GM19372 (cell line): ENCODE results near the gene GOLM1.
"Not testable (repeated sequence)": the region's sequence is repeated elsewhere in the genome, so short reads cannot be mapped to it uniquely, and the experiment has no call there.

Experiments
- ATAC-seq: cut with Tn5 transposase; IDR thresholded peaks from one replicate; pipeline ENCODE4 v1.9.1; 2021; ENCODE audit warnings: mild to moderate bottlenecking, low read depth, moderate library complexity; ENCODE audit not compliant: unreplicated experiment

Gene GOLM1

DNA sequence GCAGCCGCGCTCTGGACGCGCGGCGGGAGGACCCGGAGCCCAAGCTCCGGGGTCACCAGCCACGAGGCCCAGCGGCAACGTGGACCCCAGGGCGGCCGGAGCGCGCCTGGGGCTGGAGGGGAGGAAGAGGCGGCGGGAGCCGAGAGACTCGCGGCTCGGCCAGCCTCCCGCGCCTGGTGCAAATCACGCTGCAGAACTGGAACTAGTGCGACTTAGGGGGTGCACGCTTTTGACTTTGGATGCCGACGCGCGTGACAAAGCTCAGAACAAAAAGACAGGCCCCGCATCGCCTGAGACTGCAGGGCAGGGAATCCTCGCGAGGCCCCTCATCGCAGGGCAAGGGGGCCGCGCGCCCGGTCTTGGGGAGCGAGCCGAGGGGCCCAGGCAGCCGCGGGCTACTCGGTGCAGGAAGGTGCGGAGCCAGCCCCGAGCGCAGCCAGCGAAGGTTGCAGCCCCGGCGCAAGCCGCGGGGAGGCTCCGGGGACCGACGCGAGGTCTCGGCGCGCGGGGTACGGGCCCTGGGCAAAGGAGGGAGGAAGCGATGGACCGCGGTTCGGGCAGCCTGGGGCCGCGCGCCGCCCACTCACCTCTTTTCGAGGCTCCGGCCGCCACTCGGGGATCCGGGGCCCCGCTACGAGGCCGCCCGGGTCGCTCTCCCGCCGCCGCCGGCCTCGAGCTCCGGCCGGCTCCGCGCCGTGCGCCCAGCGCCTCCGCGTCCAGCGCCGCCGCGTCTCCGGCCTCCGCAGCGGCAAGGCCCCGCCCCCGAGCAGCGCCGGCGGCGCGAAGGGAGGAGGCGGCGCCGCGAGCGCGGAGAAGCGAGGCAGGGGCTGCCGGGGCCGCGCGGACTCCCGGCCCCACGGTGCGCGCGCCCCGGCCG, at the start of gene GOLM1:
GOLM1 (minus strand) TSS at position 735 of the 877 bp plus-strand sequence. CDS start 20,238 bp downstream, outside the sequence.
- ATAC-seq: peak; percentile 74

GRCh38 chr9:86146671-86147070, 47.3 kb upstream of the GOLM1 start:
- not testable (repeated sequence) for ATAC-seq

- not testable (repeated sequence) for ATAC-seq
Measured at GRCh38 chr9:86145960-86146359, 46.6 kb upstream of the GOLM1 start.

DNA sequence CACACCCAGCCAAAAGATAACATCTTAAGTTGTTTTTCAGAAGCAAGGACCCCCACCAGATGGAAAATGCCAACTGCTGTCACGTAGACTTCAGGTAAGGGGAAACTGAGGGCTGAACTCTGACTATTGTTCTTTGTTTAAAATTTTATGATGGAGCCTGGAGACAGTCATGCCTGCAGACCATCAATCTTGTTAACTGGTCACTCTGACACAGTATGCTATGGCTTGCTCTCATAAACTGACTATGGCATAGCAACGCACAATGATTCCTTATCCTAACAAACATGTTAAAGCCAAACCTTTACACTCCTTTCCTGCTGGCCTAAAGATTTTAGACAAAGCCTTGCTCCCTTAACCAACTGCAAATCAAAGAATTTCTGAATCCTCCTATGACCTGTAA, 43.6 kb upstream of the GOLM1 start:
- ATAC-seq: no peak

GRCh38 chr9:86141843-86142242, 42.5 kb upstream of the GOLM1 start:
- no peak for ATAC-seq

GRCh38 chr9:86135371-86135770, 36.0 kb upstream of the GOLM1 start:
- ATAC-seq: no peak

- no peak for ATAC-seq
Measured at GRCh38 chr9:86134361-86134760, 35.0 kb upstream of the GOLM1 start.

DNA sequence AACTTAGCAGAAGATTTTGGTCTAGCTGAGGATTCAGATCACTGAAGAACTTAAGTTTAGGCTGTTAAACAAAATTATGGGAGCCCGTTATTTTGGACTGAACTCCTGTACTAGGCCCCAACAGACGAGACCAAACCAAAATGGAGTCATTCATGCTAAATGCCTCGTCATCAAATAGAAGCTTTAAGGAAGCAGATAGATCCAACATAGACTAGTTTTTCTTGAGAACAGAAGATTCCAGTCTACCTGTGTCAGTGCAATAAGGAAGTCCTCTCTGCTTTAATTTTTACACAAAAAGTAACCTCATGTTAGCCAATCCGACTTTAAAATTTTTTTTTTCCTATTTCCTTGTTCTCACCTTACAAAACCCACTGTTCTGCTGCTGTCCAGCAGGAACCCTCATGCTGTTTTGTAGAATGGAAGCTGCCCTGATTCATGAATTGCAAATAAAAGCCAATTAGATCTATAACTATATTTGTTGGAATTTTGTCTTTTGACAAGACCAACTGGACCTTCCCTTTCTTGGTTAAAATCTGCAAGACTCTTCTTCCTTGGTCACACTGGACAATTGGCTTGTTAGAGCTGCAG, 29.0 kb upstream of the GOLM1 start:
- no peak for ATAC-seq

- no peak for ATAC-seq
Measured at GRCh38 chr9:86126998-86127972, 27.9 kb upstream of the GOLM1 start.

DNA sequence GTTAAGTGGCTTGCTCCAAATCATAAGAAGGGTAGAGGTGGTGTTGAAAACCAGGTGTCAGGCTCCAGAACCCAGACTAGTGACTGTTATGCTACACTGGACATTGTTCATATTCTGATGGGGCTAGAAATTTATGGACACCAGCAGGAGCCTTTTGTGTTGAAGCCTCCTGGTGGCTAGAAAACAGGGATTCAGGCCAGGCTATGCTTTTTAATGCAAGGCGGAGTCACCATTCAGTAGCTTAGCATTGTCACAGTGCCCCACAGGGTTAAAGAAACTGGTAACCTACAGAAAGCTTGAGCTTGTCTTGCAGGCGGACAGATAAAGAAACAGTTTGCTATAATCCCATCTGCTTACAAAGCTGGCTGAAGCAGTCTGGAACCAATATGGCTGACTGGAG, 23.0 kb upstream of the GOLM1 start:
- ATAC-seq: no peak

- no peak for ATAC-seq
Measured at GRCh38 chr9:86119457-86119856, 20.1 kb upstream of the GOLM1 start.

DNA sequence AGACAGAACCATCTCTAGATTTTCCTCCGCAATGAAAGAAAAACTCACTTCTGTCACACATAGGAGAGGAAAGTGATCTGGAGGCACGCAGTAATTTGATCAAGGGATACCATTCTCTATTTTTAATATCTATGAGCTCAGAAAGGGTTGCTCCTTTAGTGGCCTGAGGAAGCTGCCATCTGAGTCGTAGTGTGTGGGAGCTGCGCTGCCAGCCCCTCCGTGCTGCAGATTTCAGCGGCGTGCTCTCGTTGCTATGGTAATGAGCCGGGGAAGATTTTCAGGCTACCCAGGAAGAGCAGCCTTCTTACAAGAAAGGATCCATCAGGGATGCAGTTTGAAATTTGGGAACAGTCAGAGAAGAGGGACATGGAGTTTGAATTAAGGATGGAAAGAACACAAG, 17.1 kb upstream of the GOLM1 start:
- ATAC-seq: no peak

DNA sequence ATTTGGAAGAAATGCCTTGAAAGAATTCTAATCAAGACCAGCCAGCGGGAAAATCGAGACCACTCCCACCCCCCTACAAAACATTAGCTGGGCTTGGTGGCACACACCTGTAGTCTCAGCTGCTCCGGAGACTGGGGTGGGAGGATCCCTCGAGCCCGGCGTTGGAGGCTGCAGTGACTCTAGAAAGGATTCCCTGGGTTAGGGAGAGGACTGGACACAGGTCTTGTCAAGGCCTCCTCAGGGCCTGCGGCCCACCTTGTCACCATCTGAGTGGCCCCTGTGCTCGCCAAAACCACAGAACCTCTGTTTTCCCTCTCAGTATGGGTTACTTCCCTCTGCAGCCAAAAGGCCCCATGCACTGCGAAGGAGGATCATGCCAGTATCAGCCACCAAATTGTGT, 16.5 kb upstream of the GOLM1 start:
- no peak for ATAC-seq

GRCh38 chr9:86112057-86112456, 12.7 kb upstream of the GOLM1 start:
- ATAC-seq: no peak

DNA sequence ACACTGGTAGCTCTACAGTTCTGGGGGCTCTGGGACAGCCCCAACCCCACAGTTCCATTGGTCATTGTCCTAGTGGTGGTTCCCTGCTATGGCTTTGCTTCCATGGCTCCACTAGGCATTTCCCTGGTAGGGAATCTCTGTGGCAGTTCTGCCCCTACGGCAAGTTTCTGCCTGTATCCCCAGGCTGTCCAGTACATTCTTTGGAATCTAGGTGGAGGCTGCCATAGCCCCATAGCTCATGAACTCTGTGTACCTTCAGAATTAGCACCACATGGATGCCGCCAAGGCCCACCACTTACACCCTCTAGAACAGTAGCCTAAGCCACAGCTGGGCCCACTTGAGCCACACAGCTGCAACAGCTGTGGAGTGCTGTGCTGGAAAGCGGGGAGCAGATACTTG, 3.3 kb upstream of the GOLM1 start:
- no peak for ATAC-seq

DNA sequence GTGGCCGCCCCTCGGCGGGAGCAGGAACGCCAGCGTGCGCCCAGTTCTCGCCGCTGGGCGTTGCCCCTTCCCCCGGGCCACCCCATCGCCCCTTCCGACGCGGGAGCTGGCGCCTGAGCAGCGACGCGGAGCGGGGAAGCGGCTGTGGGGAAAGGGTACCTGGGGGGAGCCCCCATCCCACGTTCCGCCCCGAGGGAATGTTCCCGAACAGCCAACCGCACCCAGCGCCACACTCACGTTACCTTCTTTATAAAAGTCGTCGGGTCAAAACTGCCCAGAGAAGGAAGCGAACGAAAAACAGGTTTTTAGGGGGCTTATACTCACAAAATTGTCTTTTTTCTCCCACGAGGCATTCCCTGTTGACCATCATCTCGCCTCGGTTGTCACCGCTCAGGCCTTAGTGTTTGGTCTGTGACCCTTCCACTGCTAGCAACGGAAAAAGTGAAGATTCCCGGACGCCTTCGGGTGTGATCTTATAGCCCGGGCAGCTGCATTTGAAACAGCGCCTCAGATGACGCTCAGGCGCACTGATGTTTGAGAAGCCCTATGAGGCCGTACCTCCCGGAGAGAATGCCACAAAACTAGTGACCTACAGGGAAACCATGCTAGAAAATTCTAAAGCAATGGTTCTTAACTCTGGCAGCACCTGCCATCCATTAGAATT, 475 bp upstream of the GOLM1 start:
- ATAC-seq: no peak

GRCh38 chr9:86097510-86098224, 1.7 kb downstream of the GOLM1 start:
- ATAC-seq: no peak

DNA sequence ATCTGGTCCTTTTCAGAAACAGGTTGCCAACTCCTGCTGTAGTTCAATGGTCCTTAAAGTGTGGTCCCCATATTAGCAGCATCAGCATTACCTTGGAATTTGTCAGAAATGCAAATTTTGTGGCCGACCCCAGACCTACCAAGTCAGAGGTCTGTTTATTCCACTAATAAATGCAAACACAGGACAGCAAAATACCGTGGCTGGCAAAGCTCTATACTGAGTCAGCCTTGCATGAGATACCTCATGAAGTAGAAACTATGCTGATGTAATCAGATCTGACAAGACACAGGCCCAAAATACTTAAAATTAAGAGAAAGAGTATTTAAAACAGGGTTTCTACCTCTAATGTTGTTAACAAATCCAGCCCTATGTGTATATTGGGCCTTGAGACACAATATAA, 3.0 kb downstream of the GOLM1 start:
- no peak for ATAC-seq

GRCh38 chr9:86093788-86094555, 5.4 kb downstream of the GOLM1 start:
- ATAC-seq: no peak
